HepG2 (cell line): ENCODE data around the gene NBEAL2. TPM values are rescaled to one million over a fixed set of nuclear protein-coding genes. Genes with fewer than 3 reads are reported as not detected.

ENCODE experiments used
- AHR ChIP-seq: IDR thresholded peaks from 2 replicates; pipeline ENCODE4 v1.6.1; 2018; ENCODE audit warnings: missing genetic modification reagents, missing compliant biosample characterization
- ARNT ChIP-seq: fragments of 450-650 bp; IDR thresholded peaks from 2 replicates; pipeline ENCODE4 v1.6.1; 2017
- ASH2L ChIP-seq: fragments of 300-600, 200-600 bp; sonication (generic); IDR thresholded peaks from 2 replicates; pipeline ENCODE4 v1.7.0; 2017; ENCODE audit warnings: low read depth, mild to moderate bottlenecking, moderate library complexity, mixed read lengths, low read length; ENCODE audit not compliant: insufficient read length
- CEBPB ChIP-seq: IDR thresholded peaks from 2 replicates; pipeline ENCODE4 v1.6.1; 2011; ENCODE audit warnings: low read depth, low read length, improper control_type of control experiment, borderline replicate concordance
- FOXO4 ChIP-seq: sonication (generic); formaldehyde crosslinking; conservative IDR thresholded peaks from 2 replicates; pipeline ENCODE4 v1.8.1; 2023; ENCODE audit warnings: missing genetic modification reagents
- IRX3 ChIP-seq: sonication (generic); formaldehyde crosslinking; IDR thresholded peaks from 2 replicates; pipeline ENCODE4 v1.8.1; 2023; ENCODE audit warnings: mild to moderate bottlenecking, low read depth, missing genetic modification reagents, borderline replicate concordance
- KDM6A ChIP-seq: IDR thresholded peaks from 2 replicates; pipeline ENCODE4 v1.6.1; 2016; ENCODE audit warnings: low read depth
- KLF13 ChIP-seq: sonication (generic); formaldehyde crosslinking; IDR thresholded peaks from 2 replicates; pipeline ENCODE4 v1.4.0; 2020; ENCODE audit warnings: mild to moderate bottlenecking, missing genetic modification reagents
- MXD1 ChIP-seq: sonication (generic); formaldehyde crosslinking; IDR thresholded peaks from 2 replicates; pipeline ENCODE4 v1.4.0; 2020; ENCODE audit warnings: mild to moderate bottlenecking, missing genetic modification reagents
- PAF1 ChIP-seq: IDR thresholded peaks from 2 replicates; pipeline ENCODE4 v1.6.1; 2016; ENCODE audit warnings: missing genetic modification reagents, missing compliant biosample characterization
- PAX8 ChIP-seq: sonication (generic); formaldehyde crosslinking; IDR thresholded peaks from 2 replicates; pipeline ENCODE4 v1.8.0; 2022; ENCODE audit warnings: mild to moderate bottlenecking, missing genetic modification reagents, borderline replicate concordance
- PBX2 ChIP-seq: IDR thresholded peaks from 2 replicates; pipeline ENCODE4 v1.6.1; 2016; ENCODE audit warnings: control low read depth
- POGK ChIP-seq: sonication (generic); formaldehyde crosslinking; conservative IDR thresholded peaks from 2 replicates; pipeline ENCODE4 v1.8.0; 2022; ENCODE audit warnings: mild to moderate bottlenecking, moderate library complexity, missing genetic modification reagents
- POLR2AphosphoS2 ChIP-seq: IDR thresholded peaks from 2 replicates; pipeline ENCODE4 v1.6.1; 2011; ENCODE audit warnings: low read depth, low read length, improper control_type of control experiment
- RCOR2 ChIP-seq: IDR thresholded peaks from 2 replicates; pipeline ENCODE4 v1.6.1; 2016; ENCODE audit warnings: missing biosample characterization, missing genetic modification reagents
- SNAI1 ChIP-seq: sonication (generic); formaldehyde crosslinking; IDR thresholded peaks from 2 replicates; pipeline ENCODE4 v1.5.0; 2020; ENCODE audit warnings: mild to moderate bottlenecking, missing genetic modification reagents, borderline replicate concordance
- SOX5 ChIP-seq: IDR thresholded peaks from 2 replicates; pipeline ENCODE4 v1.6.1; 2016; ENCODE audit warnings: borderline replicate concordance
- ZNF180 ChIP-seq: sonication (generic); formaldehyde crosslinking; IDR thresholded peaks from 2 replicates; pipeline ENCODE4 v1.4.0; 2020; ENCODE audit warnings: low read depth, missing genetic modification reagents, borderline replicate concordance
- ZNF615 ChIP-seq: sonication (generic); formaldehyde crosslinking; IDR thresholded peaks from 2 replicates; pipeline ENCODE4 v1.5.0; 2020; ENCODE audit warnings: mild to moderate bottlenecking, missing genetic modification reagents, borderline replicate concordance
- ZNF660 ChIP-seq: sonication (generic); formaldehyde crosslinking; IDR thresholded peaks from 2 replicates; pipeline ENCODE4 v1.5.1; 2020; ENCODE audit warnings: mild to moderate bottlenecking, low read depth, missing genetic modification reagents, borderline replicate concordance
- ZNF776 ChIP-seq: sonication (generic); formaldehyde crosslinking; IDR thresholded peaks from 2 replicates; pipeline ENCODE4 v1.4.0; 2020; ENCODE audit warnings: mild to moderate bottlenecking, missing genetic modification reagents
- ZNF784 ChIP-seq: sonication (generic); formaldehyde crosslinking; IDR thresholded peaks from 2 replicates; pipeline ENCODE4 v1.5.1; 2020; ENCODE audit warnings: missing genetic modification reagents, mild to moderate bottlenecking, borderline replicate concordance
- polyA plus RNA-seq, 8 experiments: library from polyadenylated mRNA; depleted of rRNA in 3 of 8; stranded (reverse) in 7 of 8; unstranded in 1 of 8; fragments of >200 nt; fragmentation: Illumina TruSeq in 4 of 8; extraction: Trizol in 4 of 8; gene quantifications; 2 replicates each; pipeline versions ENCODE4 v1.2.1 to v1.2.3, GENCODE V29; 2011 to 2016; ENCODE audit warnings: low read depth in 4 of 8, missing spikeins in 1 of 8, mixed read lengths in 1 of 8; ENCODE audit not compliant: insufficient read depth in 1 of 8
- total RNA-seq, 5 experiments: library from RNA; depleted of rRNA; stranded (reverse); fragments of >200 nt; fragmentation: Illumina TruSeq; extraction: Trizol; gene quantifications; 2 replicates each; pipeline ENCODE4 v1.2.3, GENCODE V29; 2016; ENCODE audit warnings: low read depth in 1 of 5

Gene NBEAL2
- total and polyA plus RNA-seq, 2 of the 13 experiments (the other 11 are each of a cell fraction or from before 2014, with no cell fraction given) = 9.7 to 12.4 TPM

- no peak for TF ChIP-seq ASH2L
- no peak for TF ChIP-seq PAF1
- no peak for TF ChIP-seq IRX3 (CRISPR knock-in tag)
- no peak for TF ChIP-seq POLR2AphosphoS2
- TF ChIP-seq ARNT = no peak
- no peak; the same call in none of the 2 replicates for TF ChIP-seq ZNF784 (CRISPR knock-in tag)
- no peak for TF ChIP-seq KDM6A (CRISPR knock-in tag)
- TF ChIP-seq CEBPB = no peak
- no peak for TF ChIP-seq ZNF615 (CRISPR knock-in tag)
- TF ChIP-seq ZNF660 (CRISPR knock-in tag) = no peak
- TF ChIP-seq KLF13 (CRISPR knock-in tag) = no peak
- no peak for TF ChIP-seq ZNF180
- peak; percentile 76; the same call in 1 of the 2 replicates for TF ChIP-seq POGK (CRISPR knock-in tag)
- no peak for TF ChIP-seq RCOR2 (CRISPR knock-in tag)
- 0 out of 2 replicates have a peak, but pooled peaks have one; percentile 45 for TF ChIP-seq ZNF776 (CRISPR knock-in tag)
- no peak for TF ChIP-seq PBX2
- TF ChIP-seq MXD1 (CRISPR knock-in tag) = 0 out of 2 replicates have a peak, but pooled peaks have one; percentile 27
- no peak for TF ChIP-seq FOXO4
- TF ChIP-seq SNAI1 (CRISPR knock-in tag) = no peak
- no peak; the same call in 1 of the 2 replicates for TF ChIP-seq AHR
- TF ChIP-seq SOX5 (CRISPR knock-in tag) = peak; percentile 30; the same call in 1 of the 2 replicates
- TF ChIP-seq PAX8 (CRISPR knock-in tag) = no peak
Measured at GRCh38 chr3:46978985-46979944, at the start of gene NBEAL2 (continued).
